D721Med (cell line): ENCODE data around the gene SPSB1.

Experiments
- DNase-seq: peaks from one replicate; pipeline ENCODE4 v3.0.0; 2011; ENCODE audit warnings: low spot score; ENCODE audit not compliant: insufficient read length
- FAIRE-seq: peaks from 2 replicates; lab custom pipeline; 2011; peaks lifted over from hg19 to GRCh38; lab: Jason Lieb, UNC
- TF ChIP-seq, protein P1 (sequence below): IDR thresholded peaks from 2 replicates; pipeline ENCODE4 v1.5.1; 2012; ENCODE audit warnings: mild to moderate bottlenecking, control low read depth; ENCODE audit not compliant: insufficient read depth; ENCODE audit errors: missing control alignments

Gene SPSB1

DNA sequence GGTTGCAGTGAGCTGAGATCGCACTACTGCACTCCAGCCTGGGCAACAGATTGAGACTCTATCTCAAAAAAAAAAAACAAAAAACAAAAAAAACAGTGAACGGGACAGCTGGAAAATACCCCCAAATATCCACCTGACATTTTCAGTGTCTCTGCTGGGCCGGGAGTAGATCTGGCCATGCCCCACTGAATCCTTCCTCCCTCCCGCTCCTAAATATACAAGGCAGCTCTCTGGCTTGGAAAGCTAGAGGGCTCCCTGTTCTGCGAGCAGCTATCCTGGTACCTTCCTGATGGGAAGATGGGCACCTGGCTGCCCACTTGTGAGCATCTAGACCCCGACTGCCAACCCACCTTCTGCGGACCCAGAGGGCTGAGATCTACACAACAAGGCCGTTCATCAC is 21.4 kb downstream of the SPSB1 start:
- DNase-seq (no peak), FAIRE-seq (no peak)

DNA sequence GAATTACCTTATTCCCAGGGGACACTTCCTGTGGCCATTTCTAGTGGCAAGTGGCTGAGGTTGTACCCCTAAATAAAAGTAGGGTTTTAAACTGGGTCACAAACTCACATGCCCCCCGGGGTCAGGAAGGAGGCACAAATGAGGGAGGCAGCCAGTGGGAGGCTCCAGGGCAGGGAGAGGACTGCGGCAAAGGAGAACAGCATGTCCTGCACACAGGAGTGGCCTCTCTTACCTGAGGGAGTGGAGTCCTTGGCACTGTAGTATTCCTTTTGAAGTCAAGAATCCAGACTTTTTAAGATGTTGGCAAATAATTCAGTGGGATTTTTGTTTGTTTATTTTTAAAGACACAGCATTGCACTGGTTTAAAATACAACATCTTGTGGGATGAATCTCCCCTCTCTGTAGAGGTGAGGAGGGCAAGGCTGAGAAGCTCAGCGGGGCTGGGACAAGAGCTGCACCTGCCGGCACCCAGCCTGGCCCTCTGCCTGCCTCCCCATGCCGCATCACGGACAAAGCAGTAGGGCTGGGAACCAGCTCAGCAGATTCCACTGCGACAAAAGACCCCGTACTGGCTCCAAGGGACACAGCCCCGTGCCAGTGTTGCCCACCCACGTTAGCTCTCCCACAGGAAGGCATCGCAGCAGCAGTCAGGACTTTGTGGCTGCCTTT is 22.2 kb downstream of the SPSB1 start:
- DNase-seq (no peak), FAIRE-seq (no peak)
- TF ChIP-seq, protein P1, sequence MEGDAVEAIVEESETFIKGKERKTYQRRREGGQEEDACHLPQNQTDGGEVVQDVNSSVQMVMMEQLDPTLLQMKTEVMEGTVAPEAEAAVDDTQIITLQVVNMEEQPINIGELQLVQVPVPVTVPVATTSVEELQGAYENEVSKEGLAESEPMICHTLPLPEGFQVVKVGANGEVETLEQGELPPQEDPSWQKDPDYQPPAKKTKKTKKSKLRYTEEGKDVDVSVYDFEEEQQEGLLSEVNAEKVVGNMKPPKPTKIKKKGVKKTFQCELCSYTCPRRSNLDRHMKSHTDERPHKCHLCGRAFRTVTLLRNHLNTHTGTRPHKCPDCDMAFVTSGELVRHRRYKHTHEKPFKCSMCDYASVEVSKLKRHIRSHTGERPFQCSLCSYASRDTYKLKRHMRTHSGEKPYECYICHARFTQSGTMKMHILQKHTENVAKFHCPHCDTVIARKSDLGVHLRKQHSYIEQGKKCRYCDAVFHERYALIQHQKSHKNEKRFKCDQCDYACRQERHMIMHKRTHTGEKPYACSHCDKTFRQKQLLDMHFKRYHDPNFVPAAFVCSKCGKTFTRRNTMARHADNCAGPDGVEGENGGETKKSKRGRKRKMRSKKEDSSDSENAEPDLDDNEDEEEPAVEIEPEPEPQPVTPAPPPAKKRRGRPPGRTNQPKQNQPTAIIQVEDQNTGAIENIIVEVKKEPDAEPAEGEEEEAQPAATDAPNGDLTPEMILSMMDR: no peak

More for the DNA sequence above, 21.4 kb downstream of the SPSB1 start:
- TF ChIP-seq, protein P1: no peak

DNA sequence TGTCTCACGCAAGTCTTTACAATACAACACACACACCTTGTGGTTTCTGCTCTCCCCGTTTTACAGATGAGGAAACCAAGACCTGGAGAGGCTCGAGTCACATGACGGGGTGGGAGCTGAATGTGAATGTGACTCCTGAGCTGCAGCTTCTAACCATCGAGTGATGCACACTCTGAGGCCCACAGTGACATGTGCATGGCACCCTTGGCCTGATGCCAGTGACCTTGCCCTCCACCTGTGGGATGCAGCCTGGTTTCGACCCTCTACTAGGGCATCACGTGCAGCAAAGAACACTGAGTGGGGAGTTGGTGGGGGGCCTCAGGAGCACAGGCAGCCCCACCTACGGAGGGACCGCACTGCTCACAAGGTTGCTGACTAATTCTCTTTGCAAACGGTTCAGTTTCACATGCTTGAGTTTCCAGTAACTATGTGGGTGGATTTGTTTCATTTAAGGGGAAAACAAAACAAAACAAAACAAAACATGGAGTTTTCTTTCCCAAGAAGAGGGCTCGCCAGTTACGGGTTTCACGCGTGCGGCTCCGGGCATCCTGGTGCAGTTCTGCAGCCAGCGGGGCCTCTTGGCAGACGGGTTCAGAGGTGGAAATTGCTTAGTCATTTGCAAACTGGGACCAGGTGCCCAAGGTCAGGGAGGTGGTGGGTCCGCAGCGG is 22.9 kb downstream of the SPSB1 start:
- DNase-seq (no peak), FAIRE-seq (no peak)
- TF ChIP-seq, protein P1: no peak

DNA sequence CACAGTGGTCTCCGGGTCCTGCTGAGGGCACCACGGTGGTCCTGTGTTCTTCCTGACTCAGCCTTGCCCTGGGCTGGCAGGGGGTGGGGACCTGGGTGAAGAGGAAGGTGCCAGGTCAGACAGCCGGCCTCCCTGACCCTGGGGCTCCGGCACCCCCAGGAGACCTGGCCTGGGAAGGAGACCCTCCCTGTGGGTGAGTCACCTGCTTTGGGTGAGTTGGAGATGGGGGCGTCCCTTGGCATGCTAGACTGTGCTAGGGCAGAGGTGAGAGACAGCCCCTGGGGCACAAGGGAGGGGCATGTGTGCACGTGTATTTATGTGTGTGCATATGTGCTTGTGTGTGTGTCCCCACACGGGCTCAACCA is 23.4 kb downstream of the SPSB1 start:
- FAIRE-seq: no peak
- no peak for DNase-seq
- TF ChIP-seq, protein P1: no peak

DNA sequence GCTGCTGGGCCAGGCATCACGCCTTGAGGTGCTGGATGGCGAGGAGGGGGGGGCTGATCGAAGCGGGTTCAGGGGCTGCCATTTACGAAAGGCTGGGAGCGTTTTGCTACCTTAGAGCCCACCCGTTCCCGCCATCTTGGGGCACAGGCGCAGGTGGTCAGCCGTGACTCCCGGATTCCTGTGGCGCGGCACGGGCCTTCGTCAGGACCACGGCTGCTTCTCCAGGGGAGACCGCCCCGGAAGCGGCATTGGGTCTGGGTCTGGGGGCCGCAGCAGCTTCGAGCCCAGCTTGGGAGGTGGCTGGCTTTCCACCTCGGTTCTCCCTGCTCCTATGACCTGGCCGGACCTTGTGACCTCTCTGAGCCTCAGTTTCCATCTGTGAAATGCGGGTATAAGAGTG is 23.8 kb downstream of the SPSB1 start:
- no peak for DNase-seq
- TF ChIP-seq, protein P1: no peak
- FAIRE-seq: no peak

DNA sequence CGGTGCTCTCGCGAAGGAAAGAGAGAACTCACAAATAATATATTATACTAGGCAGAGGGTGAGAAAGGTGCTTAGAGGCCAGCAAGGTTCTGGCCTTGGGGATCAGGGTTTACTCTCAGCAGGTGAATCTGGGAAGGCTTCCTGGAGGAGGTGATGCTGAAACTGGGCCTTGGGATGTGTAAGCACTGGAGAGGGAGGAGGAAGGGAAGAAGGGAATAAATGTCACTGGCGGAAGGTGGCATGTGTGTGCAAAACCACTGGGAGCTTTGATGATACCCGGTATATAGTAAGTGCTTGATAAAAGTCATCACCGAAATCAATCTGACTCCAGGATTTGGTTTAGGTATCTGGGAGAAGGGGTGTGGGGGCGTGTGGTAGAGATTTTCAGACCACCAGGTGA is 24.4 kb downstream of the SPSB1 start:
- FAIRE-seq (no peak), DNase-seq (no peak)
- TF ChIP-seq, protein P1: no peak
